ENCODE data around the gene DFFB. TPM values are rescaled to one million over a fixed set of nuclear protein-coding genes. Genes with fewer than 3 reads are reported as not detected.

DFFB gene
- total RNA-seq, 1 donor from 2014 or later: 10.6 TPM

DNA sequence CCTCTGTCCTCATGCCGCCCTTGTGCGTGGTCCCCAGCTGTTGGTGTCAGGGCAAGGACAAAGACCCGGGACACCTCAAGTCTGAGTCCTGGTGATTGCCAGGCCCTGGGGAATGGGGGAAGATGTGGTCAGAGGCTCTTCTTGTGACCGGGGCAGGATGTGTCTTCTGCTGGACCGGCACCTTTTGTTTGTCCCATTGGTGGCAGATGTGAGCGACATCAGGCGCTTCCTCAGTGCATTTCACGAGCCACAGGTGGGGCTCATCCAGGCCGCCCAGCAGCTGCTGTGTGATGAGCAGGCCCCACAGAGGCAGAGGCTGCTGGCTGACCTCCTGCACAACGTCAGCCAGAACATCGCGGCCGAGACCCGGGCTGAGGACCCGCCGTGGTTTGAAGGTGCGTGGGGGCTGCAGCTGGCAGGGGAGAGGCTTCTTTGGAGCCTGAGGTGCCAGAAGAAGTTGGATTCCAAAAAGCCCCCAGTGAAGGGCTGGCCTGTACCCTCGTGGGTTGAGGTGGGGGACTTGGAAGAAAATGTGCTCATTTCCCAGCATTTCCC, 8.4 kb downstream of the DFFB start:
- Histone ChIP-seq H3K4me1 (no peaks in the 10 kb centered on the region), H3K4me3 (no peak overlapping the region), H3K36me3 (peaks cover 41% of the 10 kb centered on the region), H3K27ac (no peak overlapping the region), H3K27me3 (ENCODE audit: low read depth) (no peaks in the 10 kb centered on the region), H3K9me3 (no peaks in the 10 kb centered on the region)
- DNase-seq (peak; percentile 31), ATAC-seq (no peak)
- TF ChIP-seq, protein P1, sequence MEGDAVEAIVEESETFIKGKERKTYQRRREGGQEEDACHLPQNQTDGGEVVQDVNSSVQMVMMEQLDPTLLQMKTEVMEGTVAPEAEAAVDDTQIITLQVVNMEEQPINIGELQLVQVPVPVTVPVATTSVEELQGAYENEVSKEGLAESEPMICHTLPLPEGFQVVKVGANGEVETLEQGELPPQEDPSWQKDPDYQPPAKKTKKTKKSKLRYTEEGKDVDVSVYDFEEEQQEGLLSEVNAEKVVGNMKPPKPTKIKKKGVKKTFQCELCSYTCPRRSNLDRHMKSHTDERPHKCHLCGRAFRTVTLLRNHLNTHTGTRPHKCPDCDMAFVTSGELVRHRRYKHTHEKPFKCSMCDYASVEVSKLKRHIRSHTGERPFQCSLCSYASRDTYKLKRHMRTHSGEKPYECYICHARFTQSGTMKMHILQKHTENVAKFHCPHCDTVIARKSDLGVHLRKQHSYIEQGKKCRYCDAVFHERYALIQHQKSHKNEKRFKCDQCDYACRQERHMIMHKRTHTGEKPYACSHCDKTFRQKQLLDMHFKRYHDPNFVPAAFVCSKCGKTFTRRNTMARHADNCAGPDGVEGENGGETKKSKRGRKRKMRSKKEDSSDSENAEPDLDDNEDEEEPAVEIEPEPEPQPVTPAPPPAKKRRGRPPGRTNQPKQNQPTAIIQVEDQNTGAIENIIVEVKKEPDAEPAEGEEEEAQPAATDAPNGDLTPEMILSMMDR (IDR thresholded peaks at IDR 0.05): no peak
- intact Hi-C loops (cut with DNase I): no loop called here

DNA sequence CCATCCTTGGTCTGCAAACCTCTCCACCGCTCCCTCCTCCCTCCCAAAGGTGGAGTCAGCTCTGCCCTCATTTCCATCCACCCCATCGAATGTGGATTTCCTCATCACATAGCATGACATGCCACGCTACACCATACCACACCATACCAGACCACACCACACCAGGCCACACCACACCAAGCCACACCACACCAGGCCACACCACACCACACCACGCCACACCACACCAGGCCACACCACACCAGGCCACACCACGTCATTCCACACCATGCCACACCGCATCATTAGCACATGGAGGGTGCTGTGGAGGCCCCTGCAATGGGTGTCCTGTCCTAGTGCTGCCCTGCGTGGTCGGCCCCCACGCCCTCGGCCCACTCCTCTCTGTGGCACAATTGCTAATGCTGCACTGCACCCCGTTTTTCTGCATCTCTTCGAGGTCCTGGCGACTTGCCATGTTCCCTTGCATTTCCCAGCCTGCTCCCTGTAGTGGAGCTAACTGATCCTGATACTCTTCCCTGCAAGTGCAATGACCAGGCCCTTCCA, 11.3 kb downstream of the DFFB start:
- intact Hi-C loops (cut with DNase I): no loop called here
- DNase-seq (peak; percentile 30), ATAC-seq (peak; percentile 46 to 65)
- Histone ChIP-seq H3K4me3 (no peak overlapping the region), H3K27ac (no peak overlapping the region), H3K4me1 (no peaks in the 10 kb centered on the region), H3K27me3 (ENCODE audit: low read depth) (no peaks in the 10 kb centered on the region), H3K9me3 (no peaks in the 10 kb centered on the region), H3K36me3 (peaks cover 69% of the 10 kb centered on the region)
- TF ChIP-seq, protein P1 (IDR thresholded peaks at IDR 0.05): no peak

DNA sequence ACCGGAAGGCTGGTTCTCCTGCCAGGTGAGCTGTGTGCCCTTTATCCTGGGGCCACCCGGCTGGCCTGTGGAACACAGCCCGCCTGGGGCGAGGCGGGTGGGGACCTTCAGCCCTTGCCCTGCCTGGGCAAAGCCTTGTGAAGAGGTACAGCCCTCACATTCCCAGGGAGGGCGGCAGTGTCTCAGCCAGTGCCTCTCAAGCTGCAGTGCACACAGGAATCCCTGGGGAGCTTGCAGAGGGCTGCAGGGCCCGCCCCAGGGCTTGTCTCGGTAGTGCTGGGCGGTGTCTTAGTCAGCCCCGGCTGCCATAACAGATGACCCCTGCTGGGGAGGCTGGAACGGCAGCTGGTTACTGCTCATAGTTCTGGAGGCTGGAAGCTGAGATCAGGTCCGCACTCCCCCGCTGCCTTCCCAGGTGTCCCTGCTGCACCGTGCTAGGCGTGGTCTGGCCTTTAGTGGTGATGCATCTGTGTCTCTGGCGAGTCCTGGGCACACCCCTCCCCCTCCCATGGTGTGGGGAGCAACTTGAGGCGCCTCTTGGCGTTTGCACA, 12.6 kb downstream of the DFFB start:
- H3K9me3 ChIP-seq: no peaks in the 10 kb centered on the region
- no peak overlapping the region for H3K4me3 ChIP-seq
- H3K27ac ChIP-seq: no peak overlapping the region
- TF ChIP-seq, protein P1 (IDR thresholded peaks at IDR 0.05): no peak
- ATAC-seq (peak; percentile 13 to 35), DNase-seq (peak; percentile 36)
- no peaks in the 10 kb centered on the region for H3K4me1 ChIP-seq
- intact Hi-C loops (cut with DNase I): no loop called here
- no peaks in the 10 kb centered on the region for H3K27me3 ChIP-seq (ENCODE audit: low read depth)
- peaks cover 78% of the 10 kb centered on the region for H3K36me3 ChIP-seq

DNA sequence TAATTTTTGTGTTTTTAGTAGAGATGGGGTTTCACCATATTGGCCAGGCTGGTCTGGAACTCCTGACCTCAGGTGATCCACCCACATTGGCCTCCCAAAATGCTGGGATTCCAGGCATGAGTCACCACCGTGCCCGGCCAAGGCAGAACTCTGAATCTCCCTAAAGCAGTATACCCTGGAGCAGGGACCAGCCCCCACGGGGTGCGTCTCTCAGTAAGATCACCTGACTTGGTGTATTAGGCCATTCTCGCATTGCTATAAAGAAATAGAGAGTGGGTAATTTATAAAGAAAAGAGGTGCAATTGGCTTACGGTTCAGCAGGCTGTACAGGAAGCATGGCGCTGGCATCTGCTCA, 14.2 kb downstream of the DFFB start:
- intact Hi-C loops (cut with DNase I): no loop called here
- Histone ChIP-seq H3K4me1 (no peaks in the 10 kb centered on the region), H3K27me3 (ENCODE audit: low read depth) (no peaks in the 10 kb centered on the region), H3K9me3 (no peaks in the 10 kb centered on the region), H3K27ac (no peak overlapping the region), H3K4me3 (no peak overlapping the region), H3K36me3 (peaks cover 92% of the 10 kb centered on the region)
- DNase-seq: peak; percentile 25
- ATAC-seq: no peak
- TF ChIP-seq, protein P1 (IDR thresholded peaks at IDR 0.05): no peak

DNA sequence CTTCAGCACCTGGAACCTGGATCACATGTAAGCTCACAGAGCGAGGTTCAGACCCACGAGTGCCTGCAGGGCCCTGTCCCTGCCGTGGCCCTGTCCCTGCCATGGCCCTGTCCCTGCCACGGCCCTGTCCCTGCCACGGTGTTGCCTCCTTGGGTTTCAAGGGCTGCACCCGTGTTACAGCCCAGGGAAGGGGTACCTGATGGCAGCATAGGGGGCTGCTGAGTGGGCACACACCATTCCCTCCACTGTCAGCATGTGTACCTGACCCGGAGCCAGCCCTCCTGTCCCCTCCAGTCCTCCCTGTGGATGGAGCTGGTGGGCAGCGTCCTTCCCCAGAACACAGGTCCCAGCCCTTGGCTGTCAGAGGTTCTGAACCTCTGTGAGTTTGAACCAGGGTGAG, 15.3 kb downstream of the DFFB start:
- ATAC-seq: no peak
- peak; percentile 16 for DNase-seq
- H3K9me3 ChIP-seq: no peaks in the 10 kb centered on the region
- H3K27me3 ChIP-seq (ENCODE audit: low read depth): no peaks in the 10 kb centered on the region
- no peak overlapping the region for H3K4me3 ChIP-seq
- intact Hi-C loops (cut with DNase I): no loop called here
- H3K36me3 ChIP-seq: peaks cover 85% of the 10 kb centered on the region
- no peaks in the 10 kb centered on the region for H3K4me1 ChIP-seq
- H3K27ac ChIP-seq: no peak overlapping the region
- TF ChIP-seq, protein P1 (IDR thresholded peaks at IDR 0.05): no peak
